H1 (cell line): ENCODE measurements around the gene OLFM2. TPM values are rescaled to one million over a fixed set of nuclear protein-coding genes. Genes with fewer than 3 reads are reported as not detected.

Experiments used
- ATF2 ChIP-seq: IDR thresholded peaks from 2 replicates; pipeline ENCODE4 v1.6.1; 2012; ENCODE audit warnings: low read length, inconsistent platforms
- ATF3 ChIP-seq: IDR thresholded peaks from 2 replicates; pipeline ENCODE4 v1.6.1; 2011; ENCODE audit warnings: low read depth, mild to moderate bottlenecking, low read length; ENCODE audit not compliant: insufficient read depth
- BRCA1 ChIP-seq: IDR thresholded peaks from 2 replicates; pipeline ENCODE4 v1.6.1; 2012; ENCODE audit warnings: low read depth, low read length, improper control_type of control experiment
- CBX5 ChIP-seq: fragments of 300-800, 300-1000 bp; sonication (generic); IDR thresholded peaks from 2 replicates; pipeline ENCODE4 v1.7.1; 2016; ENCODE audit warnings: antibody characterized with exemption, low read length, low read depth
- CTBP2 ChIP-seq: IDR thresholded peaks from 2 replicates; pipeline ENCODE4 v1.7.0; 2011; ENCODE audit warnings: borderline replicate concordance, mild to moderate bottlenecking, moderate library complexity, mixed read lengths, low read length; ENCODE audit not compliant: insufficient read depth, insufficient read length
- EGR1 ChIP-seq: IDR thresholded peaks from 2 replicates; pipeline ENCODE4 v1.6.1; 2011; ENCODE audit warnings: low read depth, low read length, borderline replicate concordance
- FOSL1 ChIP-seq: IDR thresholded peaks from 2 replicates; pipeline ENCODE4 v1.6.1; 2011; ENCODE audit warnings: mild to moderate bottlenecking, low read depth, low read length, moderate library complexity; ENCODE audit not compliant: insufficient read depth
- KDM1A ChIP-seq: fragments of 200-600, 300-600 bp; sonication (generic); IDR thresholded peaks from 2 replicates; pipeline ENCODE4 v1.7.1; 2016; ENCODE audit warnings: mild to moderate bottlenecking, low read length, borderline replicate concordance
- KDM4A ChIP-seq: IDR thresholded peaks from one replicate; pipeline ENCODE4 v1.7.1; 2012; ENCODE audit warnings: low read depth, mild to moderate bottlenecking, moderate library complexity, low read length, inconsistent platforms; ENCODE audit not compliant: severe bottlenecking
- MAX ChIP-seq: IDR thresholded peaks from 2 replicates; pipeline ENCODE4 v1.6.1; 2012; ENCODE audit warnings: inconsistent platforms
- POU5F1 ChIP-seq: IDR thresholded peaks from 2 replicates; pipeline ENCODE4 v1.6.1; 2011; ENCODE audit warnings: low read depth, mild to moderate bottlenecking, low read length, moderate library complexity
- RFX5 ChIP-seq: IDR thresholded peaks from 2 replicates; pipeline ENCODE4 v1.6.1; 2011; ENCODE audit warnings: low read depth, low read length, improper control_type of control experiment, borderline replicate concordance
- RNF2 ChIP-seq: fragments of 200-900, 300-1000 bp; sonication (generic); IDR thresholded peaks from 2 replicates; pipeline ENCODE4 v1.7.1; 2016; ENCODE audit warnings: borderline replicate concordance, low read depth, mild to moderate bottlenecking, antibody characterized with exemption, low read length; ENCODE audit not compliant: poor library complexity, severe bottlenecking; ENCODE audit errors: missing control alignments
- SIRT6 ChIP-seq: IDR thresholded peaks from one replicate; pipeline ENCODE4 v1.7.1; 2012; ENCODE audit warnings: low read length, inconsistent platforms
- SIX5 ChIP-seq: IDR thresholded peaks from 2 replicates; pipeline ENCODE4 v1.6.1; 2011; ENCODE audit warnings: mild to moderate bottlenecking, low read depth, low read length
- SRF ChIP-seq: IDR thresholded peaks from 2 replicates; pipeline ENCODE4 v1.6.1; 2011; ENCODE audit warnings: mild to moderate bottlenecking, low read depth, low read length, moderate library complexity
- TBP ChIP-seq: IDR thresholded peaks from 2 replicates; pipeline ENCODE4 v1.6.1; 2011; ENCODE audit warnings: low read depth, low read length, improper control_type of control experiment
- YY1 ChIP-seq: IDR thresholded peaks from 2 replicates; pipeline ENCODE4 v1.6.1; 2011; ENCODE audit warnings: low read depth, mild to moderate bottlenecking, low read length
- polyA plus RNA-seq, 7 experiments: library from polyadenylated mRNA; depleted of rRNA in 3 of 7; stranded (reverse) in 5 of 7; unstranded in 2 of 7; fragments of >200 nt in 5 of 7; fragments of 200-250 nt in 2 of 7; gene quantifications; 1 replicate in 5 of 7; 2 replicates in 1 of 7; 4 replicates in 1 of 7; pipeline versions ENCODE4 v1.2.1 to v1.2.3, GENCODE V29; 2011 to 2013; ENCODE audit warnings: missing spikeins in 2 of 7, mixed read lengths in 2 of 7
- total RNA-seq: library from RNA; stranded (reverse); fragmentation: NEBNext Ultra II Directional; extraction: Animal tissue kit (Norgen Biotek cat#: 25700); gene quantifications from 2 replicates; pipeline ENCODE4 v1.2.1, GENCODE V29; 2021

OLFM2 gene
- total and polyA plus RNA-seq, 2 of the 8 experiments (the other 6 are each of a cell fraction or from before 2014, with no cell fraction given) = 68.2 to 151 TPM

- TF ChIP-seq RNF2 (no peak), TBP (peak; percentile 73; the same call in 1 of the 2 replicates), ATF3 (peak; percentile 48; the same call in 1 of the 2 replicates), CTBP2 (no peak), KDM4A (peak; percentile 76), SIRT6 (no peak), SRF (peak; percentile 39), ATF2 (no peak), SIX5 (no peak), BRCA1 (no peak), YY1 (peak; percentile 92), KDM1A (peak; percentile 82; the same call in 1 of the 2 replicates), CBX5 (no peak), EGR1 (no peak), MAX (peak; percentile 50), RFX5 (no peak), FOSL1 (no peak), POU5F1 (no peak)
These were observed 101.4 kb downstream of the OLFM2 start, which contains the start of gene PIN1 (continued) for GRCh38 chr19:9834726-9835506.
